OCI-LY7 (cell line): ENCODE results near the gene TBPL1. TPM values are rescaled to one million over a fixed set of nuclear protein-coding genes. Genes with fewer than 3 reads are reported as not detected.

Experiments used
- BruUV-seq: library from RNA; stranded (reverse); fragments of 400-500 nt; replicated peaks from 2 replicates; lab custom pipeline; 2021; lab: Mats Ljungman, UMichigan
- CTCF ChIA-PET: fragments of 300-600 bp; sonication (Branson Sonifier 250); formaldehyde crosslinking; loops from one replicate; lab custom pipeline; 2022; ENCODE audit warnings: antibody characterized with exemption; ENCODE audit not compliant: unreplicated experiment; lab: Charles Lee
- POLR2A ChIA-PET: fragments of 300-600 bp; sonication (Branson Sonifier 250); formaldehyde crosslinking; loops from one replicate; lab custom pipeline; 2022; ENCODE audit warnings: antibody characterized with exemption; lab: Charles Lee
- DNase-seq: peaks from one replicate; pipeline ENCODE4 v3.0.0-alpha.2; 2015; ENCODE audit warnings: low spot score
- H2AFZ ChIP-seq: fragments of 200-600 bp; sonication (generic), shearing (Covaris generic); 2 replicates; pipeline ENCODE4 v1.6.1; 2014; ENCODE audit warnings: mild to moderate bottlenecking, antibody characterized with exemption, low read length, moderate library complexity
- H3K27ac ChIP-seq: fragments of 200-600 bp; sonication (generic); 2 replicates; pipeline ENCODE4 v1.5.1; 2014; ENCODE audit warnings: mixed run types, low read depth, mild to moderate bottlenecking, moderate library complexity, low read length, inconsistent platforms; ENCODE audit not compliant: poor library complexity, severe bottlenecking
- H3K36me3 ChIP-seq: fragments of 200-600 bp; sonication (generic); 2 replicates; pipeline ENCODE4 v1.6.1; 2014; ENCODE audit warnings: mild to moderate bottlenecking, antibody characterized with exemption, low read length, moderate library complexity, mixed read lengths; ENCODE audit not compliant: insufficient read depth
- H3K4me1 ChIP-seq: fragments of 200-600 bp; sonication (generic); 2 replicates; pipeline ENCODE4 v1.5.1; 2014; ENCODE audit warnings: mild to moderate bottlenecking, low read length; ENCODE audit not compliant: insufficient read depth, poor library complexity, severe bottlenecking
- H3K4me2 ChIP-seq: fragments of 200-600 bp; sonication (generic); 2 replicates; pipeline ENCODE4 v1.6.1; 2014; ENCODE audit warnings: mild to moderate bottlenecking, low read length
- H3K4me3 ChIP-seq: fragments of 200-600 bp; sonication (generic); 2 replicates; pipeline ENCODE4 v1.5.1; 2014; ENCODE audit warnings: mild to moderate bottlenecking, low read depth, low read length; ENCODE audit not compliant: poor library complexity, severe bottlenecking
- H3K79me2 ChIP-seq: fragments of 200-600 bp; sonication (generic); 2 replicates; pipeline ENCODE4 v1.6.1; 2016; ENCODE audit warnings: low read depth, mild to moderate bottlenecking, low read length, moderate library complexity, mixed read lengths; ENCODE audit not compliant: insufficient read depth
- H3K9me2 ChIP-seq: fragments of 200-600 bp; sonication (generic); 2 replicates; pipeline ENCODE4 v1.6.1; 2016; ENCODE audit warnings: mild to moderate bottlenecking, low read length, mixed read lengths; ENCODE audit not compliant: insufficient read depth
- H3K9me3 ChIP-seq: fragments of 200-600 bp; sonication (generic); 2 replicates; pipeline ENCODE4 v1.6.1; 2014; ENCODE audit warnings: mild to moderate bottlenecking, mixed run types, low read length, mixed read lengths
- H4K20me1 ChIP-seq: fragments of 200-600 bp; sonication (generic); 2 replicates; pipeline ENCODE4 v1.6.1; 2014; ENCODE audit warnings: mild to moderate bottlenecking, antibody characterized with exemption, low read length, moderate library complexity, mixed read lengths; ENCODE audit not compliant: insufficient read depth
- CTCF ChIP-seq: fragments of 200-600 bp; sonication (generic); conservative IDR thresholded peaks from 2 replicates; pipeline ENCODE4 v1.5.1; 2014; ENCODE audit warnings: mild to moderate bottlenecking, antibody characterized with exemption, low read length, moderate library complexity, mixed read lengths
- EZH2phosphoT487 ChIP-seq: fragments of 200-600 bp; sonication (generic); IDR thresholded peaks from 2 replicates; pipeline ENCODE4 v1.6.1; 2018; ENCODE audit warnings: low read depth, borderline replicate concordance, mild to moderate bottlenecking, mixed run types, antibody characterized with exemption, low read length, moderate library complexity, mixed read lengths
- intact Hi-C: fragments of 100-400 bp; cut with micrococcal nuclease; formaldehyde crosslinking; loops from one replicate; pipeline ENCODE4 v1.10.0; 2022; ENCODE audit not compliant: unreplicated experiment
- total RNA-seq, 2 experiments: library from RNA; depleted of rRNA in 1 of 2; stranded (reverse); fragments of >200 nt in 1 of 2; shearing (Covaris generic) in 1 of 2; gene quantifications; 2 replicates each; pipeline ENCODE4 v1.2.3, GENCODE V29; 2014 to 2022

The TBPL1 gene
- total RNA-seq, 2 experiments from 2014 or later: 27.8 to 47.7 TPM

GRCh38 chr6:134022650-134023049, 69.6 kb downstream of the TBPL1 start:
- H4K20me1 ChIP-seq: no peaks in the 10 kb centered on the region
- no peak overlapping the region for H3K4me2 ChIP-seq
- BruUV-seq: no TSS peak
- no peaks in the 10 kb centered on the region for H3K9me2 ChIP-seq
- H3K4me1 ChIP-seq: peaks cover 10% of the 10 kb centered on the region
- DNase-seq: no peak
- H3K36me3 ChIP-seq: no peaks in the 10 kb centered on the region
- H3K27ac ChIP-seq: no peak overlapping the region
- no peak overlapping the region for H2AFZ ChIP-seq
- ChIA-PET CTCF (interaction anchor here (1.0 kb wide), 1 partner anchor 99 kb away, joined by 4 read pairs; no protein-coding TSS in a partner anchor), POLR2A (interaction anchor here (0.6 to 1.7 kb wide), 4 partner anchors 14 to 30 kb away, joined by 3 to 5 read pairs (median 4); no protein-coding TSS in a partner anchor)
- H3K9me3 ChIP-seq: no peaks in the 10 kb centered on the region
- intact Hi-C loops: no loop called here
- H3K79me2 ChIP-seq: no peaks in the 10 kb centered on the region
- no peak overlapping the region for H3K4me3 ChIP-seq
- TF ChIP-seq EZH2phosphoT487 (no peak), CTCF (no peak)

GRCh38 chr6:134026597-134026996, 73.6 kb downstream of the TBPL1 start:
- no peak for DNase-seq
- intact Hi-C loops: no loop called here
- H3K36me3 ChIP-seq: no peaks in the 10 kb centered on the region
- H3K4me2 ChIP-seq: no peak overlapping the region
- H2AFZ ChIP-seq: no peak overlapping the region
- no TSS peak for BruUV-seq
- ChIA-PET CTCF (no interaction called here), POLR2A (interaction anchor here (0.6 to 1.1 kb wide), 5 partner anchors 9 to 467 kb away, joined by 3 to 5 read pairs (median 3); no protein-coding TSS in a partner anchor)
- H3K9me2 ChIP-seq: no peaks in the 10 kb centered on the region
- no peak overlapping the region for H3K27ac ChIP-seq
- no peaks in the 10 kb centered on the region for H4K20me1 ChIP-seq
- H3K9me3 ChIP-seq: no peaks in the 10 kb centered on the region
- H3K79me2 ChIP-seq: no peaks in the 10 kb centered on the region
- TF ChIP-seq CTCF (no peak), EZH2phosphoT487 (no peak)
- H3K4me3 ChIP-seq: no peak overlapping the region
- peaks cover 5% of the 10 kb centered on the region for H3K4me1 ChIP-seq

- Histone ChIP-seq H4K20me1 (no peaks in the 10 kb centered on the region), H3K4me2 (no peak overlapping the region), H2AFZ (no peak overlapping the region), H3K4me1 (no peaks in the 10 kb centered on the region), H3K9me2 (no peaks in the 10 kb centered on the region), H3K9me3 (no peaks in the 10 kb centered on the region), H3K79me2 (no peaks in the 10 kb centered on the region), H3K36me3 (no peaks in the 10 kb centered on the region), H3K27ac (no peak overlapping the region), H3K4me3 (no peak overlapping the region)
- ChIA-PET POLR2A (no interaction called here), CTCF (no interaction called here)
- no TSS peak for BruUV-seq
- no peak for TF ChIP-seq EZH2phosphoT487
- no peak for TF ChIP-seq CTCF
- intact Hi-C loops: no loop called here
- no peak for DNase-seq
Observed at GRCh38 chr6:134028438-134028837, 75.4 kb downstream of the TBPL1 start.
